HK-2 (cell line): Measurements from ENCODE around the gene SUSD2.

Experiments used
- DNase-seq: peaks from one replicate; pipeline ENCODE4 v3.0.0-alpha.2; 2018; ENCODE audit not compliant: unreplicated experiment

Gene SUSD2

DNA sequence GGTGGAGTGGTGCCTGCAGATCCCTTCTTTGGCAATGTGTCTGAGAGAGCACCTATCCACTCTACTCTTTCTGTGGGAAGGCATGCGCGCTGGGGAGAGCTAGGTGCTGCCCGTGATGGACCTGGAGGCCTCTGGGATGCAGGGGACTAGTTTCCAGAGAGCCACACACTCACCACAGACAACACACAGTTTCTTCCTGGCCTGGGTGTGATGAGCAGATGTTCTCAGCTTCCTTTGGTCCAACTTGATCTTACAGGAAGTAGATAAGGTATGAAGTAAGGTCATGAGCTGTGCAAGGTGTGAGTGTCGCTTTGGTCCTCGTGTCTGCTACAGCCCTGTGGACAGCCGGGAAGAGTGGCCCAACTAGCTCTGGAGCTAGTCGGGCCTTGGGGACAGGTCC, 27.3 kb upstream of the SUSD2 start:
- no peak for DNase-seq

DNA sequence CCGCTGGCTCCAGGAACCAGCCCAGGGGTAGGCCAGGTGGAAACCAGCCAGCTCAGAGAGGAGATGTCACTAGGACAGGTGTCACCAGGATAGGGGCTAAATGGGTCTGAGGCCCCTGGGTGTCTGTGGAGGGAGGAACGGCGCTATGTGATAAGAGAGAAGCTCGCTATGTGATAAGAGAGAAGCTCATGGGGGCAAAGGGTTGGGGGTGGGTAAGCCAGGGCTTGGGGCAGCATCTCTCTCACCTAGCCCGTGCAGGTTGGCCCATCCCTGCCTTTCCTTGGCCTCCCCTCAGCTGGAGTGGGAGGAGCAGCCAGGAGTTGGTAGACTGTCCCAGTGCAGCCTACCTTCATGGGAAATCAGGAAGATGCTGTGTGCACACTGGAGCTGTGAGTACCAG, 26.5 kb upstream of the SUSD2 start:
- DNase-seq: no peak

DNA sequence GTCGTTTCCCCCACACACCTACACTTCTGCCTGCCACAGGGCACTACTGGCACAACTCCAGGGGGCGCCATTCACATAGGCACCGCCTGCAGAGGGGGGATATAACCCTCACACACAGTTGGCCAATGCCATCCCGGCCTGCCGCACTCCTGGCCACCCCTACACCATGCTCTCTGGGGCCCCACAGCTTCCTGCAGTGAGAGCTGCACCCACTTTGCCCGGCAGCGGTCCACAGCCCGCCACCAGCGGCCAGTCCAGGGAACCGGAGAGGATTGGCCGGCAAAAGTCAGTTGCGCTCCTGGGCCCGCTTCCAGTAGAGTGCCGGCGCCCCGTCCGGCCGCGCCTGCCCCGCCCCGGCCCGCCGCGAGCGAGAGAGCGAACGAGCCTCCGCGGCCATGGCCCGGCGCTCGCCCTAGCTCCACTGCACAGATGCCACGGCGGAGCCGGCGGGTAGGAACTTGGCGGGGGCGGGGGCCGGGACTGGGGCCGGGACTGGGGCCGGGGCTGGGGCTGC, 25.6 kb upstream of the SUSD2 start:
- peak; percentile 59 for DNase-seq

DNA sequence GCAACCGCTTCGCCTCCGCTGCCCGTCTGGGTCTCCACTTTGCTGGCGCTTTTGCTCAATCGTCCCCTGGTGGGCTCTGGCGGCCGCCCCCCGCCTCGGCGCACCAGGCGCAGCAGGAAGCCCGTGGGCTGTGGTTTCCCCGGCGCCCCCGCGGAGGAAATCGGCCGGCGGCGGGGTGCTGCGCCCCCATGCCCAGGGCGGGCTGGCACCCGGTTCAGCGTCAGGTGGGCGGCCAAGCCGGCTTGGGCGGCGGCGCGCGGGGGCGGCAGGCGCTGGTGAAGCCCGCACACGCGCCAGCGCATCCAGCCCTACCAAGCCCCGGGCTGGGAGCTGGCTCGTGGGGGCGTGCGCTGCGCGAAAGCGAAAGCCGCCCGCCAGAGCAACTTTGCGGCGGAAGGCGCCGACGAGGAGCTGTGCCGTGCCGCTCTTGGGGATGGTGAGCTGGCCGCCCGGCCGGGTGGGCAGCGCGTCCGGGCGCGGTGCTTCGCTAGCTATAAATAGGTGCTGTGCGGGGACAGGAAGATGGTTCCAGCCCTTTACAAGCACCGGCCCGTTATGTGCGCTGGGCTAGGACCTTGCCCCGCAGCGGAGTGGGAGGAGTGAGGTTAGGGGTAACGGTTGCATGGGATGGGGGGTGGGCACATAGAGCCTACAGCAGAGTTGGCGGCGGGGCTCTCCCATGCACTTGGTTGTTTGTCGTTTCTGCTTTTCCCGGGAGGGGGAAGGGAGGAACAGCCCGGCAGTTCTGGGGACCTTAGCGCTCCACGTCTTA, 25.0 kb upstream of the SUSD2 start:
- DNase-seq: peak; percentile 32

DNA sequence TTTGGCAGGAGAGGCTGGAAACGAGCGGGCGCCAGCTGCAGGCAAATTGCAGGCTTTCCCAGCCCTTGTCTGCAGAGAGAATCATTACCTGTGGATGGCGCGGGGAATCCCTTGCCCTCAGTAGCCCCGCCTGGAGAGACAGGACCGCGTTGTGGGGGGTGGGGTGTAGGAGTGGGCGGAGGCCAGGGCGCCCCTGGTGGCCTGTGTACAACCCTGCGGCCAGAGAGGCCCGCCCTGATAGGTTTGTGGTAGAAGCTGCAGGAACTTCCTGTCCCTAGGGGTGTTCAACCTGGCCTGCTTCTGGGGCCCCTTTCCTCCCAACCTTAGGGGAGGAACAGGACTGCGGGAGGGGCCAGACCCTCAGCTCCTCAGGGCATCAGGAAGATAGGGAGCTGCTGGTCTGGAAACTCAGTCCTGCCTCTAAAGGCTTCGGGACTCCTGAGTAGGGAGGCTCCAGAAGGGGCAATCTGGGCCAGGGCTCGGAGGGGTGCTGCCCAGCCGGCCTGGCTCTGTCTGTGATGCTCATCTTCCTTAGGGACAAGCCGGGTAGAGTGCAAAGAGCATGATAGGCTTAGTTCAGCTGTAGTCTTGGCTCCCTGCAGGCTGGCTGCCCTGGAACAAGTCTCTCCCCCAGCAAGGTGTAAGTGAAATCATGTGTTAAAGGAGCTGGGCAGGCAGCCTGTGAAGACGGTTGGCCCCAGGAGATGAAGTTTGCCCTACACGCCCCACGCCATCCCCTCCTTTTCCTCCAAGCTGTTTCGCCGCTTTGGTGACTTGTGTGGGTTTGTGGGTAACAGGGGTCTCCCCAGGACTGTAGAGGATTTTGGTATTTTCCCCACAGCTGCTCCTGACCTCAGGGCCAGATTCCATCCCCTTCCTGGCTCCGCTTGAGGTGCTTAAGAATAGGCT, 24.1 kb upstream of the SUSD2 start:
- peak; percentile 87 for DNase-seq

DNA sequence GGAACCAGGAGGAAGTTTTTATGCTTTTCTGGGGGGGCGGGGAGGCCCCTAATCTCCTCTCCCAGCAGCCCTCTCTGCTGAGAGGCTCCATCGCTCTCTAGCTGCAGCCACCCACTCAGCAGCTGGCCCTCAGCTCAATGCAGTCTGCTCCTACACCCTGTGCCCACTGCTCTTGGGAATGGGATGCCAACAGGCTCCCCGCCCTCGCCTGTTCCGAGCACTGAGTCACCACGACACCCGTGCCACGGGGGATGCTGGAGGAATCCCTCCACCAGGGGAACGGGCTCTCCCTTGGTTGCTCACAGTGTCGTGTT, 23.5 kb upstream of the SUSD2 start:
- no peak for DNase-seq

DNA sequence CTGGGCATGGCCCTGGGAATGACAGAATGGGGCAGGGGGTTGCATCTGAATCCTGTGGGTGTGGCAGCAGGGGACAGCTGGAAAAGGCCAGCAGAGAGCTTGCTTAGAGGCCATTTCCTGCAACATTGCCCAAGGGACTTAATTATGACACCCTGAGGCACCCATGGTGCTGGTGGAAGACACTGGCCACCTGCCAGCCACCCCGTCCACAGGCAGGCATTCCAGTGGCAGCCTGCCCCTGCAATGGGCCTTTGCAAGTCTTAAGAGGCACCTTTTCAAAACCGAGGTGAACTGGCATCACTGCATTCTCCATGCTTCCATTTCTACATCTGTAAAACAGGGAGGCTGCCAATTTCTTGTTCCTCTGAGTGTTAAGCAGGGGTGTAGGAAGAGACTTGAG, 21.6 kb upstream of the SUSD2 start:
- no peak for DNase-seq

DNA sequence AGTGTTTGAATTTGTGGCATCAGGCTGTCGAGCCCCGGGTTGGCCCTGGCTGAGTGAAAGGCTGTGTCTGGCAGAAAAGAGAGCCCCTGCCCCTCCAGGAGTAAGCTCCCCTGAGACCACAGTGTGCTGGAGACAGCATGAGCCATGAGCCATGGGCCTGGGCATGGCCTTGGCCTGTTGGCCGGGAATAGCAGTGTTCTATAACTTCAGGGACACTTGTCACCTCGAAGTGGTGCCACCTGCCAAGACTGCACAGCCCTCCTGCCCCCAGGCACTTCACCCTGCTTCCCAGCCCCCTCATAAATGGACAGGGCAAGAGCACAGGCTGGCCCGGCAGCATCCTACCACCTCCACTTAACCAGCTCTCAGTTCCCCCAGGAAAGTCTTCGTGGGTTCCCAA, 20.7 kb upstream of the SUSD2 start:
- no peak for DNase-seq

DNA sequence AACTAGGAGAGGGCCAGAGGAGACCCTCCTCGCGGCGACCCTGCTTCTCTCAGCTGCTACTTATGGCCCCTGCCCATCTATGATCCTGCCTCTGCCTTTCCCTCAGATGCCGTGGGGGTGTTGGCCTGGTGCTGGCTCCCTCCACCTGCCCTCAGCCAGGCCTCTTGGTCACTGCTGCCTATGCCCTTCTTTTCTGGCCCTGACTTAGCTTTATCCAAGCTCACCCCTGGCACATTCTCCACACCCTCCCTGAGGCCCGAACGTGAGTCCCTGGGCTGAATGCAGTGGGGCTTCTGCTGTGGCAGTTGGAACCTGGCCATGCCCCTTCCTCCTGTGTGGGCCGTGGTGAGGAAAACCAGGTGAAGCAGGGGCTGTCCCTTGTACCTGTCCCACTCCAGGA, 19.8 kb upstream of the SUSD2 start:
- no peak for DNase-seq

DNA sequence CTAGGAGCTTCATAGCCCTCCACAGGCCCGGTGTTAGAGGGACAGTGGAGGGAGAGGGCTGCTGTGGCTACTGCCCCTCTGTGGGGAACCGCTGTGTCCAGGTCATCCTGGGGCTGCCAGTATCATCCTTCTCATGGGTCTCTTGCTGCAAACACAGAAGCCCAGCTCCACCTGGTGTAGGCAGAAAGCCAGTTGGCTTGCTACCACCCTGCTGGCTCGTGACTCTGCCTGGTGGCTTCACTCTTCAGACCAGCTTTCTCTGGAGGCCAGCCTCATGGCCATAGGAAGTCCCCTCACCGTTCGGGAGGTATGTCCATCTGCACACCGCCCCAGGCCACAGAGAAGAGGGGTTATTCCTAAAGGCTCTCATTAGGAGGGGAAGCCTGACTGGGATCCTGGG, 19.4 kb upstream of the SUSD2 start:
- no peak for DNase-seq

DNA sequence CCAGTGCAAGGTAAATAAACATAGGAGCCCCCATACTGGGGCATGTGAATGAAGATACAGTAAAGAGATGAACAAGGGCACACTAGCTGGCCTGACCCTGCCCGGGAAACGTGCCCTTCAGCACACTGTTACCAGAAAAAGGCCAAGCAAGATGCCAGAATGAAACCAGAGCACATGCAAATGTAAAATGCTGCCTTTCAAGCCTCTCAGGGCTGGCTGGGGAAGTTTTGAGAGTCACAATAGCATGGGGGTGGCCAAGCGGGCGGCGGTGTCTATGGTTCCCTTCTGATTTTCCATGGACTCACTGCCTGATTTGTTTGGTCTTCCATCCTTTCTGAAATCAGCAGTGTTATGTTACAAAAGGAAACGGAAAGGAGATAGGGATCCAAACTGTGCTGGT, 18.9 kb upstream of the SUSD2 start:
- no peak for DNase-seq

DNA sequence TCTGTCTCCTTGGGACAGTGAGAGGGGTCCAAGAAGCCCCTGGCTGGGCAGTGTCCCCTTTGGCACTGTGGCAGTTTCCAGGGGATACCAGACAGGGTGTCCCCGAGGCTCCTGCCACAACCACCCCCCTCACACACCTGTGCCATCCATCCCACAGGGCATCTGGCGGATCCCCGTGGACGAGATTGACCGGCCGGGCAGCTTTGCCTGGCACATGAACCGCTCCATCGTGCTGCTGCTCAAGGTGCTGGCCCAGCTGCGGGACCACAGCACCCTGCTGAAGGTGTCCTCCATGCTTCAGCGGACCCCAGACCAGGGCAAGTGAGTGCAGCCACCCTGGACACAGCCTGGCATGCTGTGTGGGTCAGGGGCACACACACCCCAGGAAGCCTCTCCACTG, 17.0 kb upstream of the SUSD2 start:
- no peak for DNase-seq

DNA sequence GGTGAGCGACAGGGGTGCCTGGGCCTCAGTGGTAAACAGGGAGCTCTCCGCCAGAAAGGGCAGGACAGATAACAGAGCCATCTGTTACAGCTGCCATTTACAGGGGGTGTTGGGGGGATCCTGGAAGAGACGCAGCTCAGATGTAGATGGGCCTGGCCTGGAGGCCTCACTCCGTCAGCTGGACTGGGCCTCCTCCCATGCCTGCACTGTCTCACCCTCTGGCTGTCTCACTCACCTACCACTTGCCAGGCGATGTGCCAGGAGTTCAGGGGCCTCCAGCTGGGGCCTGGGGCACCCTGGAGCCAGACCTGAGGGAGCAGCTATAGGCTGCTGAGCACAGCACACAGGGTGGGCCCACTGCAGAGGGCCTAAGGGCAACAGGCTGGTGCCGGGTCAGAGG, 16.3 kb upstream of the SUSD2 start:
- DNase-seq: no peak

DNA sequence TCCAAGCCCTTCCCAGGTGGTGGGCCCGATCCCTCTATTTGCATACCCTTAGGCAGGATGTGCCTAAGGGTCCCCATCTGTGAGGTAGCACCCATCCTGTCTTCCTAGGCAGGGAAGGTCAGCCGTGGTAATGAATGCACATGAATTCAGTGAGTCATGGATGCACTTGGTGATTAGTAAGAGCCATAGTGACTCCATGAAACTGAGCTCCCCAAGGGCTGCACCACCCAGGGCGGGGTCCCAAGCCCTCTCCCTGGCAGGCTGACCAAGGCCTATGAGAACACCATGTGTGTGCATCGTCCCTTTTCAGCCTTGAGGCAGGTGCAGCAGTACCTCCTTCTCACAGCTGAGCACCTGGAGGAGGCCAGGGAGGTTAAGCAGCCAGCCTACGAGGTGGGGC, 15.6 kb upstream of the SUSD2 start:
- DNase-seq: no peak

DNA sequence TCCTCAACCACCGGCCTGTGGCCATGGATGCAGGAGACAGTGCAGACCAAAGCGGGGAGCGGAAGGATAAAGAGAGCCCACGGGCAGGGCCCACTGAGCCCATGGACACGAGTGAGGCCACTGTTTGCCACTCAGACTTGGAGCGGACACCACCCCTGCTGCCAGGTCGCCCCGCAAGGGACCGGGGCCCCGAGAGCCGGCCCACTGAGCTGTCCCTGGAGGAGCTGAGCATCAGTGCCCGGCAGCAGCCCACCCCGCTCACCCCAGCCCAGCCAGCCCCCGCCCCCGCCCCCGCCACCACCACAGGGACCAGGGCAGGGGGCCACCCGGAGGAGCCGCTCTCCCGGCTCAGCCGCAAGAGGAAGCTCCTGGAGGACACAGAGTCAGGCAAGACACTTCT, 14.5 kb upstream of the SUSD2 start:
- no peak for DNase-seq

DNA sequence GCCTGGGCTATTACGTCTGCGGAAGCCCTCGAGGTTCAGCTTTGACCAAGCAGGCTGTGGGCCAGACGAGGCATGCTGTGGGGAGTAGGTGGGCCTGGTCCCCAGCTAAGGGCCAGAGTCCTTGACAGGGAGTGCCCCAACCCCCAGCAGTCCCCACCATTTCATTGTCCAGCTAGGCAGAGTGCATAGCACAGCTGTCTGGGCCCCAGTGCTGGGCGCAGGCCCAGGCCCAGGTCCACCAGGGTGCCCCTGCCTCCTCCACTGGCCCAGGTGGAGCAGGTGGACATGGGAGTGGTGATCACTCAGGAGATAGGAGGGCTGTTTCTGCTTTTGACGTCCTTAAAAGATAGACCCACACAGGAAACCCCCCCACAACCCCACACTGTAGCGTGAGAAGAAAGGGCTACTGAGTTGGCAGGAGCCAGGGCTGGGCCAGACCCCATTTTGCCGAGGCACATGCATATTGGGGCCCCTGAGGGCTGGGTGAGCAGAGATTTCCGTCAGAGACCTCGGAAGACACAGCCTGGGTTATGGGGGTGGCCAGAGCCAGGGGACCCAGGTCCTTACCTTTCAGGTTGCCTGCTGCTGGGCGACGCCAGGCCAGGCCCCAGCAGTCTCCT, 11.7 kb upstream of the SUSD2 start:
- no peak for DNase-seq

DNA sequence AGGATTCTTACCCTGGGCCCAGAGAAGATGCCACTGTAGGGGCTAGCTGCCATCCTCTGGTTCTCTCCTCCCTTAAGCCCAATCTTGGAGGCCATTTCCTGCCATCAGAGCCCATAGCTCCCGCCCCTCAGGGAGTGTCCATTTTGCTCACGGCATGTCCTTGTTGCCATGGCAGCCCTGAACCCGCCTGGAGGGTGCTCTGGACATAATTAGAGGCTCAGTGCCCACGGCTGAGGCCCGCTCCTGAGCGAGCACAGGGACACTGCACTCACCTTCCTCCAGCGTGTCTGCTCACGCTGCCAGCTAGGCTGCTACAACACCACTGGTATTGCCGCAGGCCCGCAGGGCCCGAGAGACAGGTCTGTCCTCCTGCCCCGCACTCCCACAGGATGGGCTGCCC, 11.1 kb upstream of the SUSD2 start:
- no peak for DNase-seq

DNA sequence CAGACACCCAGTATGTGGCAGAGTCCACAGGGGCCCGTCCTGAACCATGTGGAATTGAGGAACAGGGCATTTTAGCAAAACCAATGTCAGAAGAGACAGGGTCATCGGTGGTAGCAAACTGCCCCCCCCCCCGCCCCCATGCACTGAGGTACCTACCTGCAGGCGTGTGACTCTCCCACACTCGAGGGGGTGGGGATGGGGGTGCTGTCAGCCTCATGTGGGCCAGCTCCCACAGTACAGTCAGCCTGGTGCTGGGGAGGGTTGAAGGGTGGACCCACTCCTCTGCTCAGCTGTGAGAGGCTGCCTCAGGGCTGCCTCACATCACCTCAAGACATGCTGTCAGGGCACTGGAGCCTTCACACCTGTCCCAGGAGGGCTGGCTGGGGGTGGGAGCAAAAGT, 10.7 kb upstream of the SUSD2 start:
- no peak for DNase-seq

DNA sequence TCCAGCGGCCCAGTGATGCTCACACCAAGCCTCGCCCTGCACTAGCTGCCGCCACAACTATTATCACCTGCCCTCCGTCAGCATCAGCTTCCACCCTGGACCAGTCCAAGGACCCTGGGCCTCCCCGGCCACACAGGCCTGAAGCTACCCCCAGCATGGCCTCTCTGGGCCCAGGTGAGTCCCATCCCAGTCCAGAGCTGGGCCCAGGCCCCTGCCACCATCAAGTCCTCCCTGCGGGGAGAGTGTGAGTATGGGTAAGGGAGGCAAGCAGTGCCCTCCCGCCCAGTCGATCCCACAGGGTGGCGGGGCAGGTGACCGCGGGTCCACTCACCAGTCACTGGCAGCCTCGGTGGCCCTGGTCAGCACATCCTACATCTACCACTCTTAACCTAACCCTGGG, 9.5 kb upstream of the SUSD2 start:
- DNase-seq: no peak

DNA sequence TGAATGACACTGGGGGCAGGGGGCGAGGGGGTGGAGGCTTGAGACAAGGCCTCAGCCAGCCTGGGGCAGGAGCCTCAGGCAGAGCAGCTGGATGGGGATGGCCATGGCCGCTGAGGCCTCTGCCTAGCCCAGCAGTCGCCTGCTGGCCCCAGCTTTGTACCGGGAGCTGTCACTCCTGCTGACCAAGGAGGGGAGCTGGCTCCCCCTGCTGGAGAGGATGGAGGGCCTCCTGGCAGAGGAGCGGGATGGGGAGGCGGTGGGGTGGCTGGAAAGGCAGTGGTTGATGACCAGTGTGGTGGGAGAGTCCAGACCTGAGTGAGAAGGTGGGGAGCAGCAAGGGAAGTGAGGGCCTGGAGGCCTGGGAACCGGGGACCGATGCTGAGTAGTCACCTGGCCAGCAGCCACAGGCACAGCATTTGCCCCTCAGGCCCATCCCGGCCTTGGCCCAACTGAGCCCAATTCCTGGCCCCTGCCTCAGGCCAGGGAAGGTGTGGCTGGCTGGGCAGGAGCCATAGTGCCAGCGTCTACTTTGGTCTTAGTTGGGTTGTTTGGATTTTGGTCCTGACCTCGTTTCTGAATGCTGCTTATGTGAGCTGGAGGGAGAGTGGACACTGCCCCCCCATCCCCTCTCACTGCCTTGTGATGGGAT, 6.0 kb upstream of the SUSD2 start:
- DNase-seq: peak; percentile 65

DNA sequence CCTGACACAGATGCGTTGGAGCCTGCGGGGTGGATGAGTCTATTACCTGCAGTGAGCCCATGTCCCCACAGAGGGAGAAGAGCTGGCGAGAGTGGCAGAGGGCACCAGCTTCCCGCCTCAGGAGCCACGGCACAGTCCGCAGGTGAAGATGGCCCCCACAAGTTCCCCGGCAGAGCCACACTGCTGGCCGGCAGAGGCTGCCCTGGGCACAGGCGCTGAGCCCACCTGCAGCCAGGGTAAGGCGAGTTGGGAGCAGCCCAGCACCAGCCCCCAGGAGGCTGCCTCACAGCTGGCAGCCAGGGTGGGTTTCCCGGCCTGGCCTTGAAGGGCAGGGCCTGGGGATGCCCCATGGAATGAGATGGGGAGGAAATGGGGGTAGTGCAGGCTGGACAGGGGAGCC, 5.2 kb upstream of the SUSD2 start:
- DNase-seq: no peak

DNA sequence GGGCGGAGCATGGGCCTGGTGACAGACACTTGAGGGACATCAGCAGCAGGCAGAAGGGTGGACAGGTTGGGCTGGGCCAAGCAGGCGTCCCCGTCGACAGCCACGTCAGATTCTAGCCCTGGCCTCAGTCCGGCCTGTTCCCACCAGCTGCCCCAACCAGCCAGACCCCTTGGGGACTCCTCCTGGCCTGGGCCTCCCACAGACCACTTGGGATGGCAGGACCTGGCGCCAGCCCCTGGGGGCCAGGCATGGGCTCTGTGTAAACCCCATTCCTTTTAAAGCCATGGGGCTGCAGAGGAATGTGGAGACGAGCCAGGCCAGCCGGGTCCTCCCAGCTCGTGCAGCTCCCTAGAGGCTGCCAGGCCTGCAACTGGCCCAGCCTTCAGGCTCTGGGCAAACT, 4.7 kb upstream of the SUSD2 start:
- no peak for DNase-seq
